ENCODE measurements around the gene SHISAL2A.

DNA sequence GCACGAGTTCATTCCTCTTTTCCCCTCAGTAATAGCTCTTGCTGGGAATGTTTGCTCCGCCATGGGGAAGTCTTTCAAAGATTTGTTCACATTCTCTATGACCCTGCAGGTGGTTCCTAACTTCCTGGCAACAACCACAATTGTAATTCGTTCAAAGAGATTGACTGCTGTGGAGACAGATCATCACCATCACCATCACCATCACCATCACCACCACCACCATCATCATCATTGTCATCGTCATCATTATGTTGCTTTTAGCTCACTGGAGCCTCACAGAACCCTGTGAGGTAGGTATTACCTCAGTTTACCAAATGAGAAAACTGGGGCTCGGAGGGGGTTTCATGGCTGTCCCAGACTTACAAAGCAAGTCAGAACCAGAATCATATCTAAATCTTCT, 34.3 kb downstream of the SHISAL2A start:
- TF ChIP-seq ZNF451 (CRISPR knock-in tag; IDR thresholded peaks at IDR 0.05) (no peak), ZBTB42 (CRISPR knock-in tag; IDR thresholded peaks at IDR 0.05) (no peak), EZH2 (conservative IDR thresholded peaks at IDR 0.05; ENCODE audit: low read depth, low read length) (no peak)

Measured in HepG2 (cell line).